K562 (cell line): Measurements from ENCODE around the gene SLC6A16. TPM values are rescaled to one million over a fixed set of nuclear protein-coding genes. Genes with fewer than 3 reads are reported as not detected.

Source experiments
- ATAC-seq: fragments of 200-7000 bp; cut with Tn5 transposase; 3 replicates; pipeline ENCODE4 v1.9.1; 2020; ENCODE audit warnings: moderate library complexity
- BruUV-seq: library from RNA; stranded (reverse); fragments of 400-500 nt; replicated peaks from 2 replicates; lab custom pipeline; 2021; lab: Mats Ljungman, UMichigan
- CTCF ChIA-PET: fragments of 300-600 bp; formaldehyde crosslinking; extraction: SDS; loops from one replicate; lab custom pipeline; 2021; ENCODE audit warnings: low intra/inter-chr PET ratio; lab: Yijun Ruan, JAX
- POLR2A ChIA-PET: fragments of 300-600, 350-650 bp; sonication (Branson Sonifier 250); formaldehyde crosslinking; extraction: SDS; loops from one replicate; lab custom pipeline; 2021; ENCODE audit warnings: antibody characterized with exemption, inconsistent platforms; lab: Yijun Ruan, JAX
- DNase-seq, 4 experiments: peaks; one replicate each; pipeline versions ENCODE4 v3.0.0 to v3.0.0-alpha.2; 2011 to 2018; ENCODE audit warnings: low spot score in 3 of 4, mixed read lengths in 3 of 4; ENCODE audit errors: extremely low read depth in 1 of 4
- FAIRE-seq: peaks from 2 replicates; lab custom pipeline; 2011; peaks lifted over from hg19 to GRCh38; lab: Jason Lieb, UNC
- H2AFZ ChIP-seq: 2 replicates; pipeline ENCODE4 v1.6.0; 2011; ENCODE audit warnings: low read depth, low read length, control low read depth, inconsistent platforms
- H3K27ac ChIP-seq: fragments of 200-600 bp; 3 replicates; pipeline ENCODE4 v1.8.0; 2011; ENCODE audit warnings: low read depth, mild to moderate bottlenecking, control low read depth, inconsistent platforms, low read length, moderate library complexity, mixed read lengths; ENCODE audit errors: extremely low read depth
- H3K27me3 ChIP-seq, 2 experiments: fragments of 300-600 bp in 1 of 2; 2 replicates in 1 of 2; 3 replicates in 1 of 2; pipeline versions ENCODE4 v1.6.0 to v1.8.0; 2011; ENCODE audit warnings: inconsistent platforms in 2 of 2, low read length in 2 of 2, mild to moderate bottlenecking in 1 of 2, mixed read lengths in 1 of 2, moderate library complexity in 1 of 2; ENCODE audit not compliant: control insufficient read depth in 2 of 2, insufficient read depth in 2 of 2
- H3K36me3 ChIP-seq: fragments of 300-600 bp; 3 replicates; pipeline ENCODE4 v1.8.0; 2011; ENCODE audit warnings: mild to moderate bottlenecking, low read length, inconsistent platforms; ENCODE audit not compliant: control insufficient read depth, insufficient read depth
- H3K4me1 ChIP-seq, 2 experiments: fragments of 200-600 bp in 1 of 2; replicated peaks in 1 of 2; 2 replicates in 1 of 2; 3 replicates in 1 of 2; pipeline versions ENCODE4 v1.5.1 to v1.8.0; 2011; ENCODE audit warnings: inconsistent platforms in 2 of 2, low read length in 2 of 2, mild to moderate bottlenecking in 1 of 2, mixed read lengths in 1 of 2, moderate library complexity in 1 of 2; ENCODE audit not compliant: control insufficient read depth in 2 of 2, insufficient read depth in 2 of 2
- H3K4me2 ChIP-seq: 2 replicates; pipeline ENCODE4 v1.6.1; 2011; ENCODE audit warnings: low read length, control low read depth, inconsistent platforms, mixed read lengths; ENCODE audit not compliant: insufficient read depth
- H3K4me3 ChIP-seq: fragments of 200-600 bp; sonication (generic), shearing (Covaris generic); 2 replicates; pipeline ENCODE4 v1.5.1; 2016; ENCODE audit warnings: control low read depth, inconsistent platforms
- H3K79me2 ChIP-seq: fragments of 200-600 bp; 3 replicates; pipeline ENCODE4 v1.8.0; 2011; ENCODE audit warnings: low read length, inconsistent platforms; ENCODE audit not compliant: control insufficient read depth, insufficient read depth
- H3K9ac ChIP-seq, 2 experiments: 2 replicates each; pipeline versions ENCODE4 v1.6.0 to v1.6.1; 2011; ENCODE audit warnings: low read depth in 2 of 2, low read length in 2 of 2, control low read depth in 1 of 2, inconsistent platforms in 1 of 2, mild to moderate bottlenecking in 1 of 2, mixed read lengths in 1 of 2; ENCODE audit not compliant: insufficient read depth in 1 of 2
- H3K9me1 ChIP-seq: one replicate; pipeline ENCODE4 v1.6.0; 2011; ENCODE audit warnings: inconsistent platforms, mild to moderate bottlenecking, low read length, moderate library complexity; ENCODE audit not compliant: control insufficient read depth, insufficient read depth
- H3K9me3 ChIP-seq: replicated peaks from 2 replicates; pipeline ENCODE4 v1.5.1; 2011; ENCODE audit warnings: low read depth, low read length, inconsistent platforms; ENCODE audit not compliant: control insufficient read depth, insufficient read depth
- H4K20me1 ChIP-seq: replicated peaks from 2 replicates; pipeline ENCODE4 v1.6.1; 2011; ENCODE audit warnings: low read length, inconsistent platforms, mixed read lengths; ENCODE audit not compliant: control insufficient read depth, insufficient read depth
- AFF4 ChIP-seq: sonication (generic); formaldehyde crosslinking; IDR thresholded peaks from 2 replicates; pipeline ENCODE4 v1.8.0; 2023; ENCODE audit warnings: mild to moderate bottlenecking, missing genetic modification reagents
- CCAR2 ChIP-seq: fragments of 200-400 bp; formaldehyde crosslinking; IDR thresholded peaks from 2 replicates; pipeline ENCODE4 v1.6.1; 2017; ENCODE audit warnings: mild to moderate bottlenecking, low read depth, low read length
- HNRNPK ChIP-seq: fragments of 200-400 bp; formaldehyde crosslinking; IDR thresholded peaks from one replicate; pipeline ENCODE4 v1.6.1; 2018; ENCODE audit warnings: mild to moderate bottlenecking, low read depth, low read length; ENCODE audit not compliant: poor library complexity, severe bottlenecking
- HNRNPL ChIP-seq: fragments of 200-400 bp; formaldehyde crosslinking; IDR thresholded peaks from 2 replicates; pipeline ENCODE4 v1.6.1; 2017; ENCODE audit warnings: low read depth, mild to moderate bottlenecking, low read length
- KDM5B ChIP-seq: fragments of 200-600 bp; sonication (generic); IDR thresholded peaks from 2 replicates; pipeline ENCODE4 v1.6.1; 2012; ENCODE audit warnings: low read depth, mild to moderate bottlenecking, moderate library complexity, low read length, control low read depth, inconsistent platforms; ENCODE audit not compliant: insufficient replicate concordance
- NR4A1 ChIP-seq, 2 experiments: fragments of 250-450 bp in 1 of 2; fragments of 450-650 bp in 1 of 2; sonication (Bioruptor Pico) in 1 of 2; IDR thresholded peaks; 2 replicates each; pipeline versions ENCODE4 v1.4.0 to v1.6.1; 2016 to 2020; ENCODE audit warnings: mild to moderate bottlenecking in 2 of 2, missing compliant biosample characterization in 1 of 2, missing genetic modification characterization in 1 of 2, moderate library complexity in 1 of 2
- RFX5 ChIP-seq: IDR thresholded peaks from 2 replicates; pipeline ENCODE4 v1.6.1; 2011; ENCODE audit warnings: low read depth, mild to moderate bottlenecking, improper control_type of control experiment, low read length
- RFX7 ChIP-seq: fragments of 250-450 bp; sonication (Bioruptor Pico); IDR thresholded peaks from 2 replicates; pipeline ENCODE4 v1.5.1; 2021; ENCODE audit warnings: mild to moderate bottlenecking
- TARDBP ChIP-seq: fragments of 450-650 bp; IDR thresholded peaks from 2 replicates; pipeline ENCODE4 v1.6.1; 2016
- ZNF551 ChIP-seq: fragments of 250-450 bp; sonication (Bioruptor Pico); IDR thresholded peaks from 2 replicates; pipeline ENCODE4 v1.5.0; 2021; ENCODE audit warnings: mild to moderate bottlenecking, moderate library complexity
- WGBS: fragments of 100-300 bp; shearing (Covaris generic); methylation state at CpG from one replicate; pipeline ENCODE4 v1.1.6; 2016; ENCODE audit warnings: low coverage, mixed read lengths; ENCODE audit not compliant: insufficient coverage; ENCODE audit errors: missing lambda C conversion rate; 5-methylcytosine and 5-hydroxymethylcytosine counted together
- in situ Hi-C: fragments of 300-500 bp; cut with MboI; formaldehyde crosslinking; loops from 4 replicates; pipeline ENCODE4 v1.15.0; 2018; ENCODE audit warnings: inconsistent platforms, mixed read lengths
- intact Hi-C: fragments of 100-400 bp; cut with micrococcal nuclease; formaldehyde crosslinking; loops from 2 replicates; pipeline ENCODE4 v1.14.2; 2022
- polyA plus RNA-seq, 8 experiments: library from polyadenylated mRNA; depleted of rRNA in 4 of 8; stranded (reverse) in 5 of 8; unstranded in 3 of 8; fragments of >200 nt; fragmentation: Nextera tagmentation in 2 of 8; fragmentation: Illumina TruSeq in 1 of 8; extraction: Ambion mirVana in 2 of 8; extraction: Trizol in 1 of 8; gene quantifications; 2 replicates each; pipeline versions ENCODE4 v1.2.1 to v1.2.3, GENCODE V29; 2011 to 2014; ENCODE audit warnings: inconsistent platforms in 1 of 8, missing spikeins in 1 of 8
- total RNA-seq, 7 experiments: library from RNA; depleted of rRNA in 6 of 7; stranded (reverse); fragments of >200 nt in 6 of 7; fragmentation: Illumina TruSeq in 2 of 7; extraction: Trizol in 2 of 7; gene quantifications; 2 replicates each; pipeline versions ENCODE4 v1.2.1 to v1.2.3, GENCODE V29; 2011 to 2021; ENCODE audit warnings: low replicate concordance in 1 of 7
- TF ChIP-seq, protein P1 (sequence below), 2 experiments: fragments of 250-450 bp in 1 of 2; fragments of 450-650 bp in 1 of 2; sonication (Bioruptor Pico) in 1 of 2; IDR thresholded peaks; 2 replicates each; pipeline versions ENCODE4 v1.6.1 to v1.8.0; 2016 to 2021; ENCODE audit warnings: mild to moderate bottlenecking in 2 of 2, moderate library complexity in 2 of 2, missing compliant biosample characterization in 1 of 2, missing genetic modification characterization in 1 of 2

SLC6A16 gene
- total and polyA plus RNA-seq, 9 of the 15 experiments (the other 6 are each of a cell fraction or from before 2014, with no cell fraction given) = 0.05 to 0.95 (median 0.36) TPM

DNA sequence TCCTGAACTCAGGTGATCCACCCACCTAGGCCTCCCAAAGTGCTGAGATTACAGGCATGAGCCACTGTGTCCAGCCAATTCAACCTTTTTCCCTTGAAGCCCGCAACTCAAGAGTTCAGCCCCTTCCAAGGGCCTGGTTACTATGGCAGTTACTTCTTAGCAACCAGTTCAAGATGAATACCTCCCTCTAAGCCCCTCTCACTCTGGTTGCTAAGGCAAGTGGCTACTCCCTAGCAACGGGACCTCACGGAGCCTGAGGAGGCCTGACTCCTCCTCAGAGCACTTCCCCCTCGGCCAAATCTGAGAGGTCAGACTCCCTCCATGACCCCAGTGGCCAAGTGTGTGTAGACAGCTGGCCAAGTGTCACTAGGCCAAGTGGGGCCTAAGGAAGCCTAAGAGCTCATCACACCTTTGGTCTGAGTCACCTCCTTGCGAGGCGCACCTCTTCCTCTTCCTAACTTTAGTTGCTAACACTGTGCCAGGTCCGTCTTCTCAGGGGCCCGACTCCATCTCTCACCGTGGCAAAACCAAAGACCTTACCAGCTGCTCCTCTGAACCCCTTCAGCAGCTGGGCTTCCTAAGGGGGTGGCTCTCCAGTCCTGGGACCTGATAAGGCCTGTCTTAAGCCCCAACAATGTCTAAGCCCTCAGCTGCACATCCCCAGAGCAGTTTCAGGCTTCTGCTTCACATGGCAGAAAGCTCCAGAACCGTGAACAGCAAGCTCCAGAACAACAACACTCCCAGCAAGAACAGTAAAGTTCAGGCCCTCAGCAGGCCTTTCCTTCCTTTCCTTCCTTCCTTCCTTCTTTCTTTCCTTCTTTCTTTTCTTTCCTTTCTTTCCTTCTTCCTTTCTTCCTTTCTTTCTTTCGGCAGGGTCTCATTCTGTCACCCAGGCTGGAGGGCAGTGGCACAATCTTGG lies 19.8 kb upstream of the SLC6A16 start (continued):
- TF ChIP-seq HNRNPL = no peak

DNA sequence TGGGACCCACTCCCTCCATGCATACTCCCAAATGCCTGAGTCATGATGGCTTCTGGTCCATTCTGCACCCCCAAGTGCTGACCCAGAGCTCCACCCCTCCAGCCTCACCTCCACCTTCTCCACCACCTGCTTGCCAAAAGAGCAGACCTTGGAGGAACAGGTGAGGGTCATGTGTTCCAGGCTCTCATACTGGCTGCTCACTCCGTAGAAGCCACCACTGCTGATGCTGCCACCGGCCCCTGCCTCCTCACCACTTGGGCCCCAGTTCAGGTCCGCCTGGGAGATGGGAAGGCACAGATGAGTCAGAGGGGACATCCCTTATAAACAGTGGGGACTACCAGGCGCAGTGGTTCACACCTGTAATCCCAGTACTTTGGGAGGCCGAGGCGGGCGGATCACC lies 18.1 kb upstream of the SLC6A16 start:
- no peak overlapping the region for H2AFZ ChIP-seq
- 94% methylated on average over 5 of the region's 7 CpGs for WGBS
- intact Hi-C loops = no loop called here
- H3K27ac ChIP-seq = no peak overlapping the region
- ATAC-seq (no peak), DNase-seq (no peak), FAIRE-seq (no peak)
- no peaks in the 10 kb centered on the region for H3K79me2 ChIP-seq
- peaks cover 39% of the 10 kb centered on the region; the same call in 2 of the 3 replicates for H3K36me3 ChIP-seq
- H3K4me2 ChIP-seq = no peak overlapping the region
- H3K9me1 ChIP-seq = no peaks in the 10 kb centered on the region
- no peak overlapping the region for H3K9ac ChIP-seq
- no TSS peak for BruUV-seq
- H3K9me3 ChIP-seq = no peaks in the 10 kb centered on the region
- H3K4me1 ChIP-seq = peaks cover 19 to 28% of the 10 kb centered on the region in 2 experiments
- H3K4me3 ChIP-seq = no peak overlapping the region
- POLR2A ChIA-PET = no interaction called here
- H3K27me3 ChIP-seq = no peaks in the 10 kb centered on the region
- CTCF ChIA-PET = no interaction called here
- in situ Hi-C loops = no loop called here
- no peaks in the 10 kb centered on the region for H4K20me1 ChIP-seq
- TF ChIP-seq, protein P1, sequence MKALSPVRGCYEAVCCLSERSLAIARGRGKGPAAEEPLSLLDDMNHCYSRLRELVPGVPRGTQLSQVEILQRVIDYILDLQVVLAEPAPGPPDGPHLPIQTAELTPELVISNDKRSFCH (CRISPR knock-in tag; IDR thresholded peaks at IDR 0.05) = no peak
- TF ChIP-seq, protein P1 (tag; IDR thresholded peaks at IDR 0.05) = no peak
- TF ChIP-seq TARDBP (no peak), NR4A1 (CRISPR knock-in tag; IDR thresholded peaks at IDR 0.05) (no peak), NR4A1 (tag; IDR thresholded peaks at IDR 0.05) (no peak), ZNF551 (CRISPR knock-in tag) (no peak), RFX5 (no peak), AFF4 (CRISPR knock-in tag) (no peak), KDM5B (no peak), RFX7 (no peak), HNRNPK (no peak), CCAR2 (no peak)
